HG03354 (cell line): ENCODE results near the gene VCL.

ENCODE experiments used
- ATAC-seq: cut with Tn5 transposase; IDR thresholded peaks from one replicate; pipeline ENCODE4 v1.9.1; 2021; ENCODE audit warnings: mild to moderate bottlenecking; ENCODE audit not compliant: unreplicated experiment, poor library complexity, severe bottlenecking

VCL gene

GRCh38 chr10:73970845-73971244 lies 27.1 kb upstream of the VCL start:
- ATAC-seq: no peak

DNA sequence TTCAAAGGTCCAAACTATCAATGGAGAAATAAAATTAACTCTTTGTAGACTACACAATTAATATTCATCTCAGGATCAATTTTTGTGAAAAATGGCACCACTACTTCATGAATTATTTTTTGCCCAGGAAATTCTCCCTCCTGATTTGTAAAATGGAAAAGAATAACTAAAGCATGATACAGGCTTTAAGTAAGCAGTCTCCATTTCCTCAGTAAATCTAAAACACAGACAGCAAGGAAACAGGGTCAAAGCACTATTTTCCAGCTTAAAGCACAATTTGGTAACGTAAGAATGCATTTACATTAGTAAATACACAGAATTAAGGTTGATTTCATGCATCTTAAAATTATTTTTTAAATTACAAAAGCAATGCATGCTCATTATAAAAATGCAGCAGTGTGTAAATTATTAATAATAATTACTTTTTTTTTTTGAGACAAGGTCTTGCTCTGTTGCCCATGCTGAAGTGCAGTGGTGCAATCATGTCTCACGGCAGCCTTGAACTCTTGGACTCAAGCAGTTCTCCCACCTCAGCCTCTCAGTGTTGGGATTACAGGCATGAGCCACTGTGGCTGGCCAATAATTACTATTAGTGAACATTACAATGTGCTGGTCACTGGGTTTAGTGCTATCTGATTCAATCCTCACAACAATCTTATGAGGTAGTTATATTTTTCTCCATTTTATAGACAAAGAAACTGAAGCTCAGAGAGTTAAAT lies 26.1 kb upstream of the VCL start:
- no peak for ATAC-seq

- no peak for ATAC-seq
Measured at GRCh38 chr10:73973427-73973826, 24.5 kb upstream of the VCL start.

DNA sequence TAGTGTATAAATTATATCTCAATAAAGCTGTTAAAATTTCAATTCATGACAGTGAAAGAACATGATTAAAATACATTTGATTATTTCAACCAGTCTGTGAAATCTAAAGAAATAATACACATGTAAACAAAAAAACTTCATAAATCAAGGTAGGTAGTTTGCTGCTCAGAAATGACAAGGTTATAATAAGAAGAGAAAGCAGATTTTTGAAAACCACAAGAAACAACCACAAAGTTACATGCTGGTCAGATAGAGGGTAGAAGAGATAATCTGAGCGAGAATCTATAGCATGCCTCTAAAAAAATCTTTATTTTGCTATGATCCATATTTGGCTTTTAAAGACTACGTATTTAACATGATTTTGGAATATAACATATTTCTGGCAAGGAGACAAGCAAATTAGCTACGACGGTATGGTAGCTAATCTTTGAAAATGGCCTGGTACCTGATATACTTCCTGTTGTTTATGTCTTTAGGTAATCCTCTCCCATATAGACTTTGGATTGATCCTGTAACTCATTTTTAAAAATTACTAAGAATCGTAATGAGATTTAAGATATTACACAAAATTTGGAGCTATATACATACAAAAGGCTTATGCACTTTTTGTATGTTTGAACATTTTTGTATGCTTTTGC lies 23.5 kb upstream of the VCL start:
- no peak for ATAC-seq

DNA sequence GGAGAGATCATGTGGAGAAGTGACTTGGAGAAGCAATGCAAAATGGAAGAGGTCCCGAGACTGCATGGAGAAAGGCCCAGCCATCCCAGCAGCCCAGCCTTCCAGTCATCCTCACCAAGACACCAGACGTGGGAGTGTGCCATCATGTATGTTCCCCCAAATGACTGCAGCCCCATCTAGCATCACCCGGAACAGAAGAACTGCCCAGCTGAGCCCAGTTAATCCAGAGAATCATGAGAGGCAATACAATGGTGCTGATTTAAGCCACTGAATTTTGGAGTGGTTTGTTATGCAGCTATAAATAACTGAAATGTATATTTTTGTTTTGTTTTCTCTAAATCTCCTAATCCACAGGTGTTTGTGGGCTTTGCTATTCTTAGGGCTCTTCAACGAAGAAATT lies 22.5 kb upstream of the VCL start:
- no peak for ATAC-seq

DNA sequence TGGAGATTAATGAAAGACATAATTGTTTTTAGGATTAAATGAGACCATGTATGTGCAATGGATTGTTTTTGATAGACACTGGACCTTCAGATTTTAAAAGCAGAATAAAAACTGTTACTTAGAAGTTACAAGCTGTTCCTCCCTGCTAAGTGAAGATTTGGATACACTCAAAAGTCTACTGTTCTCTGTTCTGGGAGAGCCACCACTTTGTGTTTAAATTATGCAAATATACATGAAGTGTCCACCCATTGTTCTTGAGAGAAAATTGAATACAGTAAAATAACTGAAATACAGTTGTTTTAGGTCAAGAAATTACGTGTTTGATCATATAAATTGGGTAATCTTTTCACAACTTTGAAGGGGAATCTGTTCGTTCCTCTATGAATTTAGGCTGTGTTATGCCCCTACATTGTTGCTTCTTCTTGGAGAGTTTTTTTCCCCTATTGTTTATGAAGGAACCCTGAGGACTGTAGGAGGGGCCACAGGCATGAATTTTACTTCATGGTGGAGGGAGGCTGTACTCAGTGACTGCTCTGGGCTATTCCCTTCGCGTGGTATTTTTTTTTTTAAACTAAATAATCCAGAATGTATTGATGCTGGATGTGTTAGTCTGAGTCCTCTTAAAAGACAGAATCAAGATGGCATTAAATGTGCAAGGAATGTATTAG lies 18.6 kb upstream of the VCL start:
- ATAC-seq: no peak

DNA sequence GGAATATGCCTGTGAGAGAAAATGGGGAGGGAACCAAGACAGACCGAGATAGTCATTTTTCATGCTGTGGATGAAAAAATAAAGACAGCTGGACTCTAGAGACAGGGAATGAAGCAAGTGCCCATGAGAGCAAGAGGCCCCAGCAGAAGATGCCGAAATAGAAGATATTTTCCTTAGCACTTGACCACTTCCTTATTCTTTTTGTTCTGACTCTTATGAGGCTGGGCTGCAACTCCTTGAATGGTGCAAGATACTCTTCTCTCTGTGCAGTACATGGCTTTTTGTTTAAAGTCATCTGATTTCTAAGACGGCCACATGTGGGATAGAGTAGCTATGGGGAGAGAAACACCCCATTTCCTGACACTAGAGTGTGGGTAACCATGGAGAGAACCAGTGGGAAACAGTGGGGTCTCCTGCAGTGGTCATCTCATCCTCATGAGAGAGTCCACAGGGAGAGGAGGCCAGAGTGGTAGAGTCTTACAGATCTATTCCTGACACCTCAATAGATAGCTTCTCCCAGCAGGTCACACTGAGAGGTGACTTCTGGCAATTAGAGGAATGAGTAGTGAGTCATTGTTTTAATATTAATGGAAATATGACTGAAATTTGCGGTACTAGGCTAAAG lies 18.0 kb upstream of the VCL start:
- ATAC-seq: no peak

- ATAC-seq: no peak
Measured at GRCh38 chr10:73981812-73982211, 16.1 kb upstream of the VCL start.

DNA sequence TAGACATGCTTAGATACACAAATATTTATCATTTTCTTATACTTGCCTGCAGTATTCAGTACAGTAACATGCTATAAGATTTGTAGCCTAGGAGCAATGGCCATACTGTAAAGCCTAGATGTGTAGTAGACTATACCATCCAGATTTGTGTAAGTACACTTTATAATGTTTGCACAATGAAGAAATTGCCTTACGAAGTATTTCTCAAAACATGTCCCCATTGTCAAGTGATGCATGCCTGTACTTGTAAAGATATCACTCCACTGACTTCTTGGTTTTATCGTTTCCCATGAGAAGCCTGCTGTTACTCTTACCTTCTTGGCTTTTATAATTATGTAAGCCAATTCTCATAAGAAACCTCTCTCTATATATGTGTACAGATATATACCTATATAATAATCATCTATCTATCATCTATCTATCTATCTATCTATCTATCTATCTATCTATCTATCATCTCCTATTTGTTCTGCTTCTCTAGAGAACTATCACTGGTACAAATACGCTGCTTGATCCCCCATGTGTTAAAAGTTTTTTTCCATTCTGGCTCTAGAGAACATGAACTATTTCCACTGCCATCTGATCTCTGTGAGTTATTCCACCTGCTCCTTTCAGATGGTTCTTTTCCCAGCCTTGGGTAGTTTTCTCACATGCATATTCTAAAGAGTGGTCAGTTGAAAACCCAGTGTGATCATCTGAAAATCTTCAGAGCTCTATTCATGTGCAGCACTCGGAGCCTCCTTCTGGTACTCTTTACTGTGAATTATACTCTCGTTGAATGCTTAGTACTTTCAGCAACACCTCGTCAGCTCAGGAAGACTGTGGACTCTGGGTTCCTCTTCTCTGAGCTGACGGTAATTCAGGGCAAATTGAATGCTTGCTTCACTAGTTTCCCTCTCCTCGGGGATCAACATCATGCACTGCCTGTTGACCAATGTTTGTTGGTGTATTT lies 14.5 kb upstream of the VCL start:
- no peak for ATAC-seq

DNA sequence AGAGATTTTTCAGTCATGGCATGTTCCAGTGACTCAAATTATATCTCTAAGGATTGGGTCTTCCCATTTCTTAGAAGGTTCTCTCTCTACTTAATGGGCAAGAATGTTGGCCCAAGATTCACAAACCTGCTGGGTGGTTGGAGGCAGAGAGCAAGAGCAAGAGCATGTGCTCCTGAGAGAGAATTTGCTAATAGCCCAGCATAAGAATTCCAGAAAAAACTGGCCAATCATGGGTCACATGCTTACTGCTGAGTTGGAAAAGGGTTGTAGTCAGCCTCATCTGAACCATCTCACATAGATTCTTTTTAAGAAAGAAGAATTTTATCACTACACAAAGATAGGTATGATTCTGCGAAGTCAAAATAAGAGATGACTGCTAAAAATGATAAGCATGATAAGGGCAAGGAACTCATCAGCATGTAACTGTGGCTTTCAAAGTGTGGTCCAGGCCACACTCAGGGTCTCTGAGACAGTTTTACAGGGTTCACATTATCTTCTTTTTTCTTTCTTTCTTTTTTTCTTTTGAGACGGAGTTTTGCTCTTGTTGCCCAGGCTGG lies 8.2 kb upstream of the VCL start:
- no peak for ATAC-seq

DNA sequence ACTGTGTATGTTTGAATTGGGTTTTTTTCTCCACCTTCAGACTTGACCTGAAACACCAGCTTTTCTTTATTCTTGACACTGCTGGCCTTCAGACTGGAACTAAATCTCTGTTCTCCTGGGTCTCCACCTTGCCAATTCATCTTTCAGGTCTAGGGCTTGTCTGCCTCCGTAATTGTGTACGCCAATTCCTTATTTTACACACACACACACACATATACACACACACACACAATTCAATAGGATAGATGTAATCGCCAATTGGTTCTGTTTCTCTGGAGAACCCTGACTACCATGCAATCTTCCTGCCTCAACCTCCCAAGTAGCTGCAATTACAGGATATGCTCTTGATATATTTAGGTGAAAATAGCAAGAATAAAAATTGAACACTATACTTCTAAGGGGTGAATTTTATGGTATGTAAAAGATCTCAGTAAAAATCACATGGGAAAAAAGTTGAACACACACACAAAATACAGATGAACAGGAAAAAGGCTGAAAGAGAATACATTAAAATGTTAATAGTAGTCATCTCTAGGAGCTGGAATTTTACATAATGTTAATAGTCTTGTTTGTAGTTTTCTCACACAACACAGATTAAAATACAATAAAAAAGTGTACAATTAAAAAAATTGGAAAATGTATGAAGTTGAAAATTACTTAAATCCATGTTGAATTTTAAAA lies 6.6 kb upstream of the VCL start:
- no peak for ATAC-seq

DNA sequence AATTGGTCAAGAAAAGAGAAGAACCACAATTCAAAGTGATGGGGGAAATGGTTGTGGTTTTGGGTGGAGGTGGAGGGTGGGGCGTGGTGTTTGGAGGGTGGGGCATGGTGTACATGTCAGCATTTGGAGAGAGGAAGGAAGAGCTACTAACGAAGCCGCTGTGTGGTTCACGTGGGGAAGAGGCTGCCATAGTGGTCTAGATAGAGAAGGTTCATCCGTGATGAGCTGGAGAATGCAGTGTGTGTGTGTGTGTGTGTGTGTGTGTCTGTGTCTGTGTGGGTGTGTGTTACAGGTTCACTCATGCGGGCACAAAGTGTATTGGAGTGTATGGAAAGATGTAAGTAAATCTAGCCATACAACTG lies 6.1 kb upstream of the VCL start:
- ATAC-seq: peak; percentile 51

DNA sequence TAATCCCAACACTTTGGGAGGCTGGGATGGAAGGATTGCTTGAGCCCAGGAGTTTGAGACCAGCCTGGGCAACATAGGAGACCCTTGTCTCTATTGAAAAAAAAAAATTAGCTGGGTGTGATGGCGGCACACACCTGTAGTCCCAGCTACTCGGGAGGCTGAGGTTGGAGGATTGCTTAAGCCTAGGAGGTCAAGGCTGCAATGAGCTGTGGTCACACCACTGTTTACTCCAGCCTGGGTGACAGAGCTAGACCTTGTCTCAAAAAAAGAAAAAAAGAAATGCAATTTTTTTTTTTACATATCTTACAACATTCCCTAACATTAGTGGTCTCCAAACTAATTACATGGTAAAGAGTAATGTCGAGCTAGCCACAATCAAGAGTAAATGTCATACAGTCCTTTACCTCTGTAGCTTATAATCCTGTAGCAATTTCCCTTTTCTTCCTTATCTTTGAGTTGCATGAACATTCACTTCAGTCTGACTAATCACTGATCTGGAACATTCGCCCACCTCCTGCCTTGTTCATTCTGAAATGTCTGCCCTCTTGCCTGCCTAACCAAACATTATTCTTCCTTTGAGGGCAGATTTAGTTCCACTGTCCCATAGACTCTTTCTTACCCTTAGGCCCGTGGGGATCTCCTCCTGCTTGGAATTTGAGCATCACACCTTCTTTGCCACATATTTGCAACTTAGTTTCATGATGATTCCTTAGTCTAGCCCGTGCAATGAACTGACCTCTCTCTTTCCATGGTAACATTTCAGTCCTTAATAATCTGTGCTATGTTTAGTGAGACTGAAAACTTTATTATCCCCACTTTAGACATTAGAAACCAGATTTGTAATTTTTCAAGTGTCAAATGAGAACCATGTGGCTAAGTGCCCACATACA lies 4.8 kb upstream of the VCL start:
- no peak for ATAC-seq

GRCh38 chr10:73995035-73995358 lies 2.9 kb upstream of the VCL start:
- ATAC-seq: no peak

- ATAC-seq: peak; percentile 77
Measured at GRCh38 chr10:73997461-73997786, 492 bp upstream of the VCL start.

- no peak for ATAC-seq
Measured at GRCh38 chr10:73998623-73998928, 660 bp downstream of the VCL start.

GRCh38 chr10:73998929-73999691 lies 1.2 kb downstream of the VCL start:
- no peak for ATAC-seq

- ATAC-seq: no peak
Measured at GRCh38 chr10:73999703-74000102, 1.8 kb downstream of the VCL start.
